Measurements from ENCODE around the gene TMEM258. TPM values are rescaled to one million over a fixed set of nuclear protein-coding genes. Genes with fewer than 3 reads are reported as not detected.

Gene TMEM258
- total and polyA plus RNA-seq, 4 donors, result 31.0 to 136 (median 98.7) TPM

DNA sequence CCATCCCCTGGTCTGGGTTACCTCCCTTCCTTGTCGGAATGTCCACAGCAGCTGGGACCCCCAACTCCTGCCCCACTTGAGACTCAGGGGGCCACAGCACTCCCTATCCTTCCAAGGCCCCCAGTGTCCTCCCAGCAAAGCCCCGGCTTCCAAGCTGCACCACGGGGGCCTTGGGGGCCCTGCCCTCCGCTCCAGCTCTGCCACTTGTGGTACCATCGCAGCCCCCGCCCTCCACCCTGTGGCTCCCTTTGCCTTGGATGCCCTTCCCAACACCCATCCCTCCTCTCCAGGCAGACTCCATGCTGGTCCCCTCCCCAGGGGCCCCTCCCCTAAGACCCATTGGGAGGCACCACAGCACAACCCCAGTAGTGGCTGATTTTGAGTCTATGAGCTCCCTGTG lies 17.3 kb downstream of the TMEM258 start:
- WGBS, result 97% methylated on average over 6 of the region's 6 CpGs

DNA sequence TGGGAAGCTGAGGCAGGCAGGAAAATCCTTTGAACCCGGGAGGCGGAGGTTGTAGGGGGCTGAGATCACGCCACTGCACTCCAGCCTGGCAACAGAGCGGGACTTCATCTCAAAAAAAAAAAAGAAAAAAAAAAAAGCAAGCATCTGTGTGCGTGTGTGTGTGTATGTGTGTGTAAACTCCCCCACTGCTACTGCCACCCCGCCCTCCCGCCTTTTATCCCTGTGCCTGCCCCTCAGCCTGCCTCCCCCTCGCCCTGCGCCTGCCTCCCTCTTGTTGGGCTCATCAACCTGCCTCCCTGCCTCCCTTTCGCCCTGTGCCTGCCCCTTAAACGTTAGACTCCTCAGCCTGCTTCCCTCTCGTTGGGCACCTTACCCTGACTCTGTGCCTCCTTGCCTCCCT lies 18.0 kb downstream of the TMEM258 start:
- DNase-seq (ENCODE audit: low spot score), result no peak
- Histone ChIP-seq H3K9me3 (ENCODE audit: control insufficient read depth in 4 of 4, low read length in 3 of 4) (no peaks in the 10 kb centered on the region), H3K27ac (ENCODE audit: low read depth in 1 of 2, low read length in 2 of 2) (no peak overlapping the region), H3K9ac (ENCODE audit: low read depth in 1 of 2, low read length in 2 of 2) (no peak overlapping the region), H3K4me3 (ENCODE audit: low read depth in 1 of 3, low read length in 3 of 3) (no peak overlapping the region), H3K27me3 (ENCODE audit: control insufficient read depth in 4 of 4, insufficient read depth in 4 of 4, low read length in 3 of 4) (no peaks in the 10 kb centered on the region), H3K4me1 (ENCODE audit: control insufficient read depth in 4 of 4, insufficient read depth in 4 of 4, low read length in 3 of 4) (peaks cover 0 to 12% (median 9%) of the 10 kb centered on the region in 4 donors), H3K36me3 (ENCODE audit: control insufficient read depth in 4 of 4, insufficient read depth in 3 of 4, low read depth in 1 of 4, low read length in 3 of 4) (peaks cover 0 to 15% (median 2%) of the 10 kb centered on the region in 4 donors)
- TF ChIP-seq, protein P1, sequence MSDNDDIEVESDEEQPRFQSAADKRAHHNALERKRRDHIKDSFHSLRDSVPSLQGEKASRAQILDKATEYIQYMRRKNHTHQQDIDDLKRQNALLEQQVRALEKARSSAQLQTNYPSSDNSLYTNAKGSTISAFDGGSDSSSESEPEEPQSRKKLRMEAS (IDR thresholded peaks at IDR 0.05), result no peak
- no peak for TF ChIP-seq SP1 (IDR thresholded peaks at IDR 0.05)
- TF ChIP-seq NR2F2 (IDR thresholded peaks at IDR 0.05), result no peak
- no peak for TF ChIP-seq YY1 (IDR thresholded peaks at IDR 0.05)
- no peak for TF ChIP-seq HNF4G (IDR thresholded peaks at IDR 0.05)
- TF ChIP-seq JUND (IDR thresholded peaks at IDR 0.05), result no peak
- TF ChIP-seq, protein P2, sequence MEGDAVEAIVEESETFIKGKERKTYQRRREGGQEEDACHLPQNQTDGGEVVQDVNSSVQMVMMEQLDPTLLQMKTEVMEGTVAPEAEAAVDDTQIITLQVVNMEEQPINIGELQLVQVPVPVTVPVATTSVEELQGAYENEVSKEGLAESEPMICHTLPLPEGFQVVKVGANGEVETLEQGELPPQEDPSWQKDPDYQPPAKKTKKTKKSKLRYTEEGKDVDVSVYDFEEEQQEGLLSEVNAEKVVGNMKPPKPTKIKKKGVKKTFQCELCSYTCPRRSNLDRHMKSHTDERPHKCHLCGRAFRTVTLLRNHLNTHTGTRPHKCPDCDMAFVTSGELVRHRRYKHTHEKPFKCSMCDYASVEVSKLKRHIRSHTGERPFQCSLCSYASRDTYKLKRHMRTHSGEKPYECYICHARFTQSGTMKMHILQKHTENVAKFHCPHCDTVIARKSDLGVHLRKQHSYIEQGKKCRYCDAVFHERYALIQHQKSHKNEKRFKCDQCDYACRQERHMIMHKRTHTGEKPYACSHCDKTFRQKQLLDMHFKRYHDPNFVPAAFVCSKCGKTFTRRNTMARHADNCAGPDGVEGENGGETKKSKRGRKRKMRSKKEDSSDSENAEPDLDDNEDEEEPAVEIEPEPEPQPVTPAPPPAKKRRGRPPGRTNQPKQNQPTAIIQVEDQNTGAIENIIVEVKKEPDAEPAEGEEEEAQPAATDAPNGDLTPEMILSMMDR (IDR thresholded peaks at IDR 0.05; ENCODE audit: low read depth, low read length, missing input control), result no peak
- TF ChIP-seq, protein P3, sequence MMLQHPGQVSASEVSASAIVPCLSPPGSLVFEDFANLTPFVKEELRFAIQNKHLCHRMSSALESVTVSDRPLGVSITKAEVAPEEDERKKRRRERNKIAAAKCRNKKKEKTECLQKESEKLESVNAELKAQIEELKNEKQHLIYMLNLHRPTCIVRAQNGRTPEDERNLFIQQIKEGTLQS (IDR thresholded peaks at IDR 0.05), result no peak
- no peak for TF ChIP-seq TAF1 (conservative IDR thresholded peaks at IDR 0.05)
- WGBS, result 91% methylated on average over 12 of the region's 12 CpGs

More for the DNA sequence above, 17.3 kb downstream of the TMEM258 start:
- peaks cover 0 to 22% (median 2%) of the 10 kb centered on the region in 4 donors for H3K36me3 ChIP-seq (ENCODE audit: control insufficient read depth in 4 of 4, insufficient read depth in 3 of 4, low read depth in 1 of 4, low read length in 3 of 4)
- no peak for DNase-seq (ENCODE audit: low spot score)
- no peak overlapping the region for H3K27ac ChIP-seq (ENCODE audit: low read depth in 1 of 2, low read length in 2 of 2)
- H3K9ac ChIP-seq (ENCODE audit: low read depth in 1 of 2, low read length in 2 of 2), result no peak overlapping the region
- TF ChIP-seq YY1 (IDR thresholded peaks at IDR 0.05) (no peak), JUND (IDR thresholded peaks at IDR 0.05) (no peak), NR2F2 (IDR thresholded peaks at IDR 0.05) (no peak)
- peaks cover 0 to 10% (median 9%) of the 10 kb centered on the region in 4 donors for H3K4me1 ChIP-seq (ENCODE audit: control insufficient read depth in 4 of 4, insufficient read depth in 4 of 4, low read length in 3 of 4)
- no peak overlapping the region for H3K4me3 ChIP-seq (ENCODE audit: low read depth in 1 of 3, low read length in 3 of 3)
- no peaks in the 10 kb centered on the region for H3K9me3 ChIP-seq (ENCODE audit: control insufficient read depth in 4 of 4, low read length in 3 of 4)
- H3K27me3 ChIP-seq (ENCODE audit: control insufficient read depth in 4 of 4, insufficient read depth in 4 of 4, low read length in 3 of 4), result no peaks in the 10 kb centered on the region

DNA sequence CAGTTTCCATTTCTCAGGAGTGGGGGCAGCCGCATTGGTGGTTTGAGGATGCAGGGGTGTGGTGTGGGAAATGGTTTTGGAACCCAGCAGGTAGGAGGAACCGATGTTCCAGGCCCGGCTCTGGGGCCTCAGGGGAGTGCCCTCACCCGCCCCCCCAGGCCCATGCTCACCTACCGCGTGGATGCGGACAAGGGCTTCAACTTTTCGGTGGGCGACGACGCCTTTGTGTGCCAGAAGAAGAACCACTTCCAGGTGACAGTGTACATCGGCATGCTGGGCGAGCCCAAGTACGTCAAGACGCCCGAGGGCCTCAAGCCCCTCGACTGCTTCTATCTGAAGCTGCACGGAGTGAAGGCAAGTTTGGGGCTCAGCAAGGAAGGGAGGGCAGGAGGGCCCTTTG lies 18.6 kb downstream of the TMEM258 start:
- no peaks in the 10 kb centered on the region for H3K27me3 ChIP-seq (ENCODE audit: control insufficient read depth in 4 of 4, insufficient read depth in 4 of 4, low read length in 3 of 4)
- no peak overlapping the region for H3K27ac ChIP-seq (ENCODE audit: low read depth in 1 of 2, low read length in 2 of 2)
- WGBS, result 96% methylated on average over 18 of the region's 18 CpGs
- peaks cover 0 to 11% (median 2%) of the 10 kb centered on the region in 4 donors for H3K36me3 ChIP-seq (ENCODE audit: control insufficient read depth in 4 of 4, insufficient read depth in 3 of 4, low read depth in 1 of 4, low read length in 3 of 4)
- no peaks in the 10 kb centered on the region for H3K9me3 ChIP-seq (ENCODE audit: control insufficient read depth in 4 of 4, low read length in 3 of 4)
- H3K4me3 ChIP-seq (ENCODE audit: low read depth in 1 of 3, low read length in 3 of 3), result no peak overlapping the region
- no peak overlapping the region for H3K9ac ChIP-seq (ENCODE audit: low read depth in 1 of 2, low read length in 2 of 2)
- TF ChIP-seq HNF4A (conservative IDR thresholded peaks at IDR 0.05) (no peak), SP1 (IDR thresholded peaks at IDR 0.05) (no peak), EGR1 (IDR thresholded peaks at IDR 0.05; ENCODE audit: low read depth in 2 of 2) (no peak), HNF4G (IDR thresholded peaks at IDR 0.05) (no peak), FOXA1 (IDR thresholded peaks at IDR 0.05) (no peak), TAF1 (conservative IDR thresholded peaks at IDR 0.05) (no peak)
- TF ChIP-seq, protein P4, sequence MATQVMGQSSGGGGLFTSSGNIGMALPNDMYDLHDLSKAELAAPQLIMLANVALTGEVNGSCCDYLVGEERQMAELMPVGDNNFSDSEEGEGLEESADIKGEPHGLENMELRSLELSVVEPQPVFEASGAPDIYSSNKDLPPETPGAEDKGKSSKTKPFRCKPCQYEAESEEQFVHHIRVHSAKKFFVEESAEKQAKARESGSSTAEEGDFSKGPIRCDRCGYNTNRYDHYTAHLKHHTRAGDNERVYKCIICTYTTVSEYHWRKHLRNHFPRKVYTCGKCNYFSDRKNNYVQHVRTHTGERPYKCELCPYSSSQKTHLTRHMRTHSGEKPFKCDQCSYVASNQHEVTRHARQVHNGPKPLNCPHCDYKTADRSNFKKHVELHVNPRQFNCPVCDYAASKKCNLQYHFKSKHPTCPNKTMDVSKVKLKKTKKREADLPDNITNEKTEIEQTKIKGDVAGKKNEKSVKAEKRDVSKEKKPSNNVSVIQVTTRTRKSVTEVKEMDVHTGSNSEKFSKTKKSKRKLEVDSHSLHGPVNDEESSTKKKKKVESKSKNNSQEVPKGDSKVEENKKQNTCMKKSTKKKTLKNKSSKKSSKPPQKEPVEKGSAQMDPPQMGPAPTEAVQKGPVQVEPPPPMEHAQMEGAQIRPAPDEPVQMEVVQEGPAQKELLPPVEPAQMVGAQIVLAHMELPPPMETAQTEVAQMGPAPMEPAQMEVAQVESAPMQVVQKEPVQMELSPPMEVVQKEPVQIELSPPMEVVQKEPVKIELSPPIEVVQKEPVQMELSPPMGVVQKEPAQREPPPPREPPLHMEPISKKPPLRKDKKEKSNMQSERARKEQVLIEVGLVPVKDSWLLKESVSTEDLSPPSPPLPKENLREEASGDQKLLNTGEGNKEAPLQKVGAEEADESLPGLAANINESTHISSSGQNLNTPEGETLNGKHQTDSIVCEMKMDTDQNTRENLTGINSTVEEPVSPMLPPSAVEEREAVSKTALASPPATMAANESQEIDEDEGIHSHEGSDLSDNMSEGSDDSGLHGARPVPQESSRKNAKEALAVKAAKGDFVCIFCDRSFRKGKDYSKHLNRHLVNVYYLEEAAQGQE (IDR thresholded peaks at IDR 0.05), result no peak
- TF ChIP-seq, protein P2 (IDR thresholded peaks at IDR 0.05; ENCODE audit: low read depth, low read length, missing input control), result no peak
- H3K4me1 ChIP-seq (ENCODE audit: control insufficient read depth in 4 of 4, insufficient read depth in 4 of 4, low read length in 3 of 4), result peaks cover 3 to 18% (median 12%) of the 10 kb centered on the region in 4 donors
- DNase-seq (ENCODE audit: low spot score), result no peak
